ENCODE measurements around the gene PCF11.

Gene PCF11

GRCh38 chr11:83156144-83156995 lies 561 bp upstream of the PCF11 start:
- peak overlapping the region; percentile 95 for H3K27ac ChIP-seq
- TF ChIP-seq CTCF (IDR thresholded peaks at IDR 0.05) (no peak), ZFX (IDR thresholded peaks at IDR 0.05; ENCODE audit: borderline replicate concordance) (no peak)

- no peak for TF ChIP-seq CTCF (IDR thresholded peaks at IDR 0.05)
- no peak for TF ChIP-seq ZFX (IDR thresholded peaks at IDR 0.05; ENCODE audit: borderline replicate concordance)
- H3K27ac ChIP-seq: peak overlapping the region; percentile 95
Observed at GRCh38 chr11:83157594-83158356, 844 bp downstream of the PCF11 start.

- peak overlapping the region; percentile 95 for H3K27ac ChIP-seq
- TF ChIP-seq ZFX (IDR thresholded peaks at IDR 0.05; ENCODE audit: borderline replicate concordance) (no peak), CTCF (IDR thresholded peaks at IDR 0.05) (no peak)
Observed at GRCh38 chr11:83158357-83158786, 1.4 kb downstream of the PCF11 start.

GRCh38 chr11:83158965-83159901 lies 2.3 kb downstream of the PCF11 start:
- TF ChIP-seq ZFX (IDR thresholded peaks at IDR 0.05; ENCODE audit: borderline replicate concordance): no peak
- TF ChIP-seq CTCF (IDR thresholded peaks at IDR 0.05): no peak
- peak overlapping the region; percentile 95 for H3K27ac ChIP-seq

GRCh38 chr11:83159902-83160865 lies 3.3 kb downstream of the PCF11 start:
- peak overlapping the region; percentile 95 for H3K27ac ChIP-seq

More at GRCh38 chr11:83159902-83160865, 3.3 kb downstream of the PCF11 start:
- no peak for TF ChIP-seq CTCF (IDR thresholded peaks at IDR 0.05)
- no peak for TF ChIP-seq ZFX (IDR thresholded peaks at IDR 0.05; ENCODE audit: borderline replicate concordance)

Measured in 22Rv1 (cell line).